OCI-LY7 (cell line): ENCODE measurements around the gene HTT. TPM values are rescaled to one million over a fixed set of nuclear protein-coding genes. Genes with fewer than 3 reads are reported as not detected.

Experiments
- BruUV-seq: library from RNA; stranded (reverse); fragments of 400-500 nt; replicated peaks from 2 replicates; lab custom pipeline; 2021; lab: Mats Ljungman, UMichigan
- CTCF ChIA-PET: fragments of 300-600 bp; sonication (Branson Sonifier 250); formaldehyde crosslinking; loops from one replicate; lab custom pipeline; 2022; ENCODE audit warnings: antibody characterized with exemption; ENCODE audit not compliant: unreplicated experiment; lab: Charles Lee
- POLR2A ChIA-PET: fragments of 300-600 bp; sonication (Branson Sonifier 250); formaldehyde crosslinking; loops from one replicate; lab custom pipeline; 2022; ENCODE audit warnings: antibody characterized with exemption; lab: Charles Lee
- DNase-seq: peaks from one replicate; pipeline ENCODE4 v3.0.0-alpha.2; 2015; ENCODE audit warnings: low spot score
- H2AFZ ChIP-seq: fragments of 200-600 bp; sonication (generic), shearing (Covaris generic); 2 replicates; pipeline ENCODE4 v1.6.1; 2014; ENCODE audit warnings: mild to moderate bottlenecking, antibody characterized with exemption, low read length, moderate library complexity
- H3K27ac ChIP-seq: fragments of 200-600 bp; sonication (generic); 2 replicates; pipeline ENCODE4 v1.5.1; 2014; ENCODE audit warnings: mixed run types, low read depth, mild to moderate bottlenecking, moderate library complexity, low read length, inconsistent platforms; ENCODE audit not compliant: poor library complexity, severe bottlenecking
- H3K36me3 ChIP-seq: fragments of 200-600 bp; sonication (generic); 2 replicates; pipeline ENCODE4 v1.6.1; 2014; ENCODE audit warnings: mild to moderate bottlenecking, antibody characterized with exemption, low read length, moderate library complexity, mixed read lengths; ENCODE audit not compliant: insufficient read depth
- H3K4me1 ChIP-seq: fragments of 200-600 bp; sonication (generic); 2 replicates; pipeline ENCODE4 v1.5.1; 2014; ENCODE audit warnings: mild to moderate bottlenecking, low read length; ENCODE audit not compliant: insufficient read depth, poor library complexity, severe bottlenecking
- H3K4me2 ChIP-seq: fragments of 200-600 bp; sonication (generic); 2 replicates; pipeline ENCODE4 v1.6.1; 2014; ENCODE audit warnings: mild to moderate bottlenecking, low read length
- H3K4me3 ChIP-seq: fragments of 200-600 bp; sonication (generic); 2 replicates; pipeline ENCODE4 v1.5.1; 2014; ENCODE audit warnings: mild to moderate bottlenecking, low read depth, low read length; ENCODE audit not compliant: poor library complexity, severe bottlenecking
- H3K79me2 ChIP-seq: fragments of 200-600 bp; sonication (generic); 2 replicates; pipeline ENCODE4 v1.6.1; 2016; ENCODE audit warnings: low read depth, mild to moderate bottlenecking, low read length, moderate library complexity, mixed read lengths; ENCODE audit not compliant: insufficient read depth
- H3K9me2 ChIP-seq: fragments of 200-600 bp; sonication (generic); 2 replicates; pipeline ENCODE4 v1.6.1; 2016; ENCODE audit warnings: mild to moderate bottlenecking, low read length, mixed read lengths; ENCODE audit not compliant: insufficient read depth
- H3K9me3 ChIP-seq: fragments of 200-600 bp; sonication (generic); 2 replicates; pipeline ENCODE4 v1.6.1; 2014; ENCODE audit warnings: mild to moderate bottlenecking, mixed run types, low read length, mixed read lengths
- H4K20me1 ChIP-seq: fragments of 200-600 bp; sonication (generic); 2 replicates; pipeline ENCODE4 v1.6.1; 2014; ENCODE audit warnings: mild to moderate bottlenecking, antibody characterized with exemption, low read length, moderate library complexity, mixed read lengths; ENCODE audit not compliant: insufficient read depth
- EZH2phosphoT487 ChIP-seq: fragments of 200-600 bp; sonication (generic); IDR thresholded peaks from 2 replicates; pipeline ENCODE4 v1.6.1; 2018; ENCODE audit warnings: low read depth, borderline replicate concordance, mild to moderate bottlenecking, mixed run types, antibody characterized with exemption, low read length, moderate library complexity, mixed read lengths
- intact Hi-C: fragments of 100-400 bp; cut with micrococcal nuclease; formaldehyde crosslinking; loops from one replicate; pipeline ENCODE4 v1.10.0; 2022; ENCODE audit not compliant: unreplicated experiment
- total RNA-seq, 2 experiments: library from RNA; depleted of rRNA in 1 of 2; stranded (reverse); fragments of >200 nt in 1 of 2; shearing (Covaris generic) in 1 of 2; gene quantifications; 2 replicates each; pipeline ENCODE4 v1.2.3, GENCODE V29; 2014 to 2022
- TF ChIP-seq, protein P1 (sequence below): fragments of 200-600 bp; sonication (generic); conservative IDR thresholded peaks from 2 replicates; pipeline ENCODE4 v1.5.1; 2014; ENCODE audit warnings: mild to moderate bottlenecking, antibody characterized with exemption, low read length, moderate library complexity, mixed read lengths

HTT gene
- total RNA-seq, 2 experiments from 2014 or later = 36.4 to 91.3 TPM

DNA sequence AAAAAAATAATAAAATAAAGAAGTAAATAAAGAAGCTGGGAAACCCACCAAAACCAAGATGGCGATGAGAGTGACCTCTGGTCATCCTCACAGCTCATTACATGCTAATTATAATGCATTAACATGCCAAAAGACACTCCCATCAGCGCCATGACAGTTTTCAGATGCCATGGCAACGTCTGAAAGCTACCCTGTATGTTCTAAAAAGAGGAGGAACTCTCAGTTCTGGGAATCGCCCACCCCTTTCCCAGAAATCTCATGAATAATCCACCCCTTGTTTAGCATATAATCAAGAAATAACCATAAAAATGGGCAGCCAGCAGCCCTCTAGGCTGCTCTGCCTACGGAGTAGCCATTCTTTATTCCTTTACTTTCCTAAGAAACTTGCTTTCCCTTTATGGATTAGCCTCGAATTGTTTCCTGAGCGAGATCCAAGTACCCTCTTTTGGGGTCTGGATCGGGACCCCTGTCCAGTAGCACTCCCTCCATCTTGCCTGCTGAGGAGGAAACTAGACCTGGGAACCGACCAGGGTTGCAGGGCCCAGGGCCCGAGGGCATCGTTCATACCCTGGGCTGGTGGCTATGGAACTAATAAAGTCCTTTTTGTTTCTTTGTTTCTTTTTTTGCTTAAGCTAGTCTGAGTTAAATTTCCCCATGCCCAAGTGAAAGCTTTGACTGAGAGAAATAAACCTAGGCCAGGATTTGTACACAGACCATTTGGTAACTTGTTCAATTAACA, 31.0 kb upstream of the HTT start:
- ChIA-PET CTCF (no interaction called here), POLR2A (no interaction called here)
- no peaks in the 10 kb centered on the region for H3K9me2 ChIP-seq
- no peak overlapping the region for H3K4me2 ChIP-seq
- no peak overlapping the region for H2AFZ ChIP-seq
- no peaks in the 10 kb centered on the region for H3K9me3 ChIP-seq
- H3K36me3 ChIP-seq = no peaks in the 10 kb centered on the region
- no peaks in the 10 kb centered on the region for H4K20me1 ChIP-seq
- H3K79me2 ChIP-seq = no peaks in the 10 kb centered on the region
- intact Hi-C loops = no loop called here
- no peak overlapping the region for H3K4me3 ChIP-seq
- no peak overlapping the region for H3K27ac ChIP-seq
- H3K4me1 ChIP-seq = peaks cover 62% of the 10 kb centered on the region
- no peak for TF ChIP-seq EZH2phosphoT487
- TF ChIP-seq, protein P1, sequence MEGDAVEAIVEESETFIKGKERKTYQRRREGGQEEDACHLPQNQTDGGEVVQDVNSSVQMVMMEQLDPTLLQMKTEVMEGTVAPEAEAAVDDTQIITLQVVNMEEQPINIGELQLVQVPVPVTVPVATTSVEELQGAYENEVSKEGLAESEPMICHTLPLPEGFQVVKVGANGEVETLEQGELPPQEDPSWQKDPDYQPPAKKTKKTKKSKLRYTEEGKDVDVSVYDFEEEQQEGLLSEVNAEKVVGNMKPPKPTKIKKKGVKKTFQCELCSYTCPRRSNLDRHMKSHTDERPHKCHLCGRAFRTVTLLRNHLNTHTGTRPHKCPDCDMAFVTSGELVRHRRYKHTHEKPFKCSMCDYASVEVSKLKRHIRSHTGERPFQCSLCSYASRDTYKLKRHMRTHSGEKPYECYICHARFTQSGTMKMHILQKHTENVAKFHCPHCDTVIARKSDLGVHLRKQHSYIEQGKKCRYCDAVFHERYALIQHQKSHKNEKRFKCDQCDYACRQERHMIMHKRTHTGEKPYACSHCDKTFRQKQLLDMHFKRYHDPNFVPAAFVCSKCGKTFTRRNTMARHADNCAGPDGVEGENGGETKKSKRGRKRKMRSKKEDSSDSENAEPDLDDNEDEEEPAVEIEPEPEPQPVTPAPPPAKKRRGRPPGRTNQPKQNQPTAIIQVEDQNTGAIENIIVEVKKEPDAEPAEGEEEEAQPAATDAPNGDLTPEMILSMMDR = no peak
- BruUV-seq = no TSS peak
- no peak for DNase-seq

DNA sequence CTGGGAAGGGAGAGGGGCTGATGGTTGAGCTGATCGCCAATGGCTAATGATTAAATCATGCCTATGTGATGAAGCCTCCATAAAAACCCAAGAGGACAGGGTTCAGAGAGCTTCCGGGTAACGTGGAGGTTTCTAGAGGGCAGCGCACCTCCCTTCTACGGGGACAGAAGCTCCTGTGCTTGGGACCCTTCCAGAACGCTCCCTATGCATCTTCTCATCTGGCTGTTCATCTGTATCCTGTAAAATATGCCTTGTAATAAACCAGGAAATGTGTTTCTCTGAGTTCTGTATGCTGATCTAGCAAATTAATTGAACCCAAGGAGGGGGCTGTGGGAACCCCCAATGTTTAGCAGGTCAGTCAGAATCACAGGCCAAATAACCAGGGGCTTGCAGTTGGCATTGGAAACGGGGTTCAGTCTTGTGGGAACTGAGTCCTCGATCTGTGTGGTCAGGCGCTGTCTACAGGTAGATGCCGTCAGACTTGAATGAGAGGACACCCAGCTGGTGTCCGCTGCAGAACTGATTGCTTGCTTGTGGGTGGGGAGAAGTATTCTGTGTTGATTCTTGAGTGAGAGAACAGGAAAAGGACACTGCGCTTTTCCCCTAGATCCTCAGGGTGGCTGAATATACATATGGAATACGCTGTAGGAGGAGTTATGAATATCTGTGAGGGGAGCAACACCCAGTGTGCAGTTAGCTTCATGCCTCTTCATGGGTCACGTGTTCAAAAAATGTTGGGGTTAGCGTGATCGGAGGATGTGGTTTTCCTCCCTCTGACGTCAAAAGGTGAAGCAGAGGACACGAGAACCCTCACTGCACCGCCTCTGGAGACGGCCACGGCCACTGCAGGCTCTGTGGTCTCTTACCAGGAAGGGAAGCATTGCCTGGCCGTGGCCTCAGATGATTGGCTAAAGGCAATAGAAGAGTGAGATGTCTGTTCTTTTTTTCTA, 29.3 kb upstream of the HTT start:
- intact Hi-C loops = loop anchor here (5.0 kb wide), 1 partner anchor 92 kb away; no protein-coding TSS in a partner anchor
- POLR2A ChIA-PET = interaction anchor here (0.6 kb wide), 1 partner anchor 21 kb away, joined by 4 read pairs; no protein-coding TSS in a partner anchor

More for the DNA sequence above, 29.3 kb upstream of the HTT start:
- CTCF ChIA-PET = no interaction called here
- no peaks in the 10 kb centered on the region for H4K20me1 ChIP-seq
- no peak for DNase-seq
- peak overlapping the region; percentile 36; the same call in 1 of the 2 replicates for H3K4me2 ChIP-seq
- no TSS peak for BruUV-seq
- H3K27ac ChIP-seq = peak overlapping the region; percentile 80
- no peaks in the 10 kb centered on the region for H3K9me2 ChIP-seq
- H3K4me3 ChIP-seq = no peak overlapping the region
- no peaks in the 10 kb centered on the region for H3K79me2 ChIP-seq
- TF ChIP-seq EZH2phosphoT487 = no peak
- TF ChIP-seq, protein P1 = no peak
- no peaks in the 10 kb centered on the region for H3K36me3 ChIP-seq
- peaks cover 66% of the 10 kb centered on the region for H3K4me1 ChIP-seq
- H3K9me3 ChIP-seq = no peaks in the 10 kb centered on the region
- peak overlapping the region; percentile 66; the same call in 1 of the 2 replicates for H2AFZ ChIP-seq
